Neural cell (in vitro differentiated cells): Measurements from ENCODE around the gene LRFN3. TPM values are rescaled to one million over a fixed set of nuclear protein-coding genes. Genes with fewer than 3 reads are reported as not detected.

Experiments used
- H2AFZ ChIP-seq: fragments of 200-600, 300-800 bp; sonication (generic), shearing (Covaris generic); 2 replicates; pipeline ENCODE4 v1.6.0; 2014; ENCODE audit warnings: low read depth, mild to moderate bottlenecking, antibody characterized with exemption, low read length, moderate library complexity
- H3F3A ChIP-seq: fragments of 200-600 bp; shearing (Covaris generic); 2 replicates; pipeline ENCODE4 v1.6.1; 2016; ENCODE audit warnings: mild to moderate bottlenecking, moderate library complexity, mixed read lengths, antibody characterized with exemption, low read length; ENCODE audit not compliant: insufficient read depth, poor library complexity, severe bottlenecking
- H3K27ac ChIP-seq: fragments of 200-600, 300-800 bp; sonication (generic), shearing (Covaris generic); 2 replicates; pipeline ENCODE4 v1.5.1; 2014; ENCODE audit warnings: mild to moderate bottlenecking, low read length, moderate library complexity
- H3K27me3 ChIP-seq: fragments of 300-800, 200-600 bp; sonication (generic), shearing (Covaris generic); 2 replicates; pipeline ENCODE4 v1.6.0; 2014; ENCODE audit warnings: mild to moderate bottlenecking, low read depth, low read length, moderate library complexity; ENCODE audit not compliant: insufficient read depth
- H3K36me3 ChIP-seq: fragments of 300-800, 200-600 bp; sonication (generic), shearing (Covaris generic); 2 replicates; pipeline ENCODE4 v1.5.1; 2014; ENCODE audit warnings: mild to moderate bottlenecking, antibody characterized with exemption, low read length, moderate library complexity; ENCODE audit not compliant: insufficient read depth
- H3K4me2 ChIP-seq: fragments of 300-800, 200-600 bp; sonication (generic), shearing (Covaris generic); 2 replicates; pipeline ENCODE4 v1.6.0; 2014; ENCODE audit warnings: mild to moderate bottlenecking, low read length
- H3K4me3 ChIP-seq: fragments of 300-800, 200-600 bp; sonication (generic), shearing (Covaris generic); 2 replicates; pipeline ENCODE4 v1.5.1; 2014; ENCODE audit warnings: mild to moderate bottlenecking, low read length, moderate library complexity
- H3K79me2 ChIP-seq: fragments of 200-600 bp; shearing (Covaris generic); replicated peaks from 2 replicates; pipeline ENCODE4 v1.6.0; 2014; ENCODE audit warnings: mild to moderate bottlenecking, low read length, moderate library complexity; ENCODE audit not compliant: insufficient read depth
- H3K9ac ChIP-seq: fragments of 300-800, 200-600 bp; sonication (generic), shearing (Covaris generic); 2 replicates; pipeline ENCODE4 v1.6.1; 2016; ENCODE audit warnings: mild to moderate bottlenecking, low read length, mixed read lengths
- H3K9me2 ChIP-seq: fragments of 200-600 bp; shearing (Covaris generic); 2 replicates; pipeline ENCODE4 v1.6.1; 2016; ENCODE audit warnings: mild to moderate bottlenecking, low read length, mixed read lengths; ENCODE audit not compliant: insufficient read depth
- H3K9me3 ChIP-seq: fragments of 200-600, 300-800 bp; sonication (generic), shearing (Covaris generic); 2 replicates; pipeline ENCODE4 v1.6.1; 2016; ENCODE audit warnings: mild to moderate bottlenecking, mixed run types, low read length, moderate library complexity, mixed read lengths
- H4K20me1 ChIP-seq: fragments of 200-600 bp; shearing (Covaris generic); 2 replicates; pipeline ENCODE4 v1.6.1; 2016; ENCODE audit warnings: mild to moderate bottlenecking, mixed run types; ENCODE audit not compliant: insufficient read depth
- CTCF ChIP-seq: fragments of 450-650 bp; IDR thresholded peaks from 2 replicates; pipeline ENCODE4 v1.5.1; 2014; ENCODE audit warnings: antibody characterized with exemption, mild to moderate bottlenecking, moderate library complexity; ENCODE audit not compliant: poor library complexity, severe bottlenecking
- EP300 ChIP-seq: fragments of 450-650 bp; conservative IDR thresholded peaks from 2 replicates; pipeline ENCODE4 v1.6.1; 2014; ENCODE audit warnings: antibody characterized with exemption, mild to moderate bottlenecking, moderate library complexity; ENCODE audit not compliant: poor library complexity, severe bottlenecking
- EZH2 ChIP-seq: fragments of 200-600, 300-800 bp; shearing (Covaris generic), sonication (generic); IDR thresholded peaks from 2 replicates; pipeline ENCODE4 v1.6.1; 2014; ENCODE audit warnings: antibody characterized with exemption, low read length, borderline replicate concordance, mild to moderate bottlenecking; ENCODE audit not compliant: insufficient read depth, poor library complexity, severe bottlenecking
- MXI1 ChIP-seq: fragments of 450-650 bp; conservative IDR thresholded peaks from 2 replicates; pipeline ENCODE4 v1.6.1; 2014; ENCODE audit warnings: antibody characterized with exemption, mild to moderate bottlenecking; ENCODE audit not compliant: poor library complexity, severe bottlenecking
- POLR2AphosphoS5 ChIP-seq: IDR thresholded peaks from 2 replicates; pipeline ENCODE4 v1.6.1; 2012
- RAD21 ChIP-seq: fragments of 450-650 bp; conservative IDR thresholded peaks from 2 replicates; pipeline ENCODE4 v1.6.1; 2014; ENCODE audit warnings: antibody characterized with exemption, mild to moderate bottlenecking, moderate library complexity
- REST ChIP-seq: IDR thresholded peaks from 2 replicates; pipeline ENCODE4 v1.6.1; 2012; ENCODE audit warnings: borderline replicate concordance
- SMC3 ChIP-seq: fragments of 450-650 bp; conservative IDR thresholded peaks from 2 replicates; pipeline ENCODE4 v1.6.1; 2014; ENCODE audit warnings: antibody characterized with exemption, mild to moderate bottlenecking, moderate library complexity; ENCODE audit not compliant: poor library complexity
- TAF1 ChIP-seq: IDR thresholded peaks from 2 replicates; pipeline ENCODE4 v1.6.1; 2012; ENCODE audit warnings: low read depth
- polyA plus RNA-seq: library from polyadenylated mRNA; depleted of rRNA; stranded (reverse); fragments of >200 nt; gene quantifications from 2 replicates; pipeline ENCODE4 v1.2.3, GENCODE V29; 2014

The LRFN3 gene
- polyA plus RNA-seq, 1 donor from 2014 or later: 11.1 TPM

- TF ChIP-seq REST (no peak), EZH2 (no peak), MXI1 (no peak)
- no peak overlapping the region for H2AFZ ChIP-seq
- H3K4me3 ChIP-seq: no peak overlapping the region
- H3K36me3 ChIP-seq: peaks cover 3% of the 10 kb centered on the region
- H3K9me3 ChIP-seq: no peaks in the 10 kb centered on the region
- H3K79me2 ChIP-seq: no peaks in the 10 kb centered on the region
- no peaks in the 10 kb centered on the region for H4K20me1 ChIP-seq
- no peaks in the 10 kb centered on the region for H3K9me2 ChIP-seq
- no peaks in the 10 kb centered on the region for H3F3A ChIP-seq
- H3K4me2 ChIP-seq: no peak overlapping the region
- H3K27me3 ChIP-seq: no peaks in the 10 kb centered on the region
- H3K27ac ChIP-seq: no peak overlapping the region
- no peak overlapping the region for H3K9ac ChIP-seq
These were observed 47.8 kb upstream of the LRFN3 start for GRCh38 chr19:35888398-35888797.

GRCh38 chr19:35889370-35890112, 46.6 kb upstream of the LRFN3 start:
- no peaks in the 10 kb centered on the region for H3F3A ChIP-seq
- H3K9me2 ChIP-seq: no peaks in the 10 kb centered on the region
- H3K36me3 ChIP-seq: peaks cover 3% of the 10 kb centered on the region

More at GRCh38 chr19:35889370-35890112, 46.6 kb upstream of the LRFN3 start:
- Histone ChIP-seq H3K27me3 (no peaks in the 10 kb centered on the region), H4K20me1 (no peaks in the 10 kb centered on the region), H3K4me2 (no peak overlapping the region), H3K27ac (no peak overlapping the region), H3K79me2 (no peaks in the 10 kb centered on the region), H3K9ac (no peak overlapping the region), H2AFZ (no peak overlapping the region), H3K4me3 (no peak overlapping the region), H3K9me3 (no peaks in the 10 kb centered on the region)
- no peak for TF ChIP-seq RAD21
- no peak for TF ChIP-seq EZH2
- no peak for TF ChIP-seq POLR2AphosphoS5
- TF ChIP-seq REST: no peak
- TF ChIP-seq CTCF: no peak
- no peak for TF ChIP-seq MXI1
- no peak for TF ChIP-seq TAF1
- no peak for TF ChIP-seq EP300
- TF ChIP-seq SMC3: no peak
